ENCODE measurements around the gene THADA.

THADA gene

GRCh38 chr2:43226955-43227829, 368.6 kb downstream of the THADA start:
- Histone ChIP-seq H4K20me1 (peaks cover 41% of the 10 kb centered on the region), H3K27ac (peak overlapping the region; percentile 97), H3K9me3 (no peaks in the 10 kb centered on the region), H3K9ac (peak overlapping the region; percentile 98), H3K27me3 (no peaks in the 10 kb centered on the region), H3K36me3 (peaks cover 59% of the 10 kb centered on the region), H3K4me1 (peaks cover 33% of the 10 kb centered on the region), H3K4me2 (peak overlapping the region; percentile 96), H3K4me3 (peak overlapping the region; percentile 88)
- no peak for TF ChIP-seq Cebpa-rat (IDR thresholded peaks at IDR 0.05)

DNA sequence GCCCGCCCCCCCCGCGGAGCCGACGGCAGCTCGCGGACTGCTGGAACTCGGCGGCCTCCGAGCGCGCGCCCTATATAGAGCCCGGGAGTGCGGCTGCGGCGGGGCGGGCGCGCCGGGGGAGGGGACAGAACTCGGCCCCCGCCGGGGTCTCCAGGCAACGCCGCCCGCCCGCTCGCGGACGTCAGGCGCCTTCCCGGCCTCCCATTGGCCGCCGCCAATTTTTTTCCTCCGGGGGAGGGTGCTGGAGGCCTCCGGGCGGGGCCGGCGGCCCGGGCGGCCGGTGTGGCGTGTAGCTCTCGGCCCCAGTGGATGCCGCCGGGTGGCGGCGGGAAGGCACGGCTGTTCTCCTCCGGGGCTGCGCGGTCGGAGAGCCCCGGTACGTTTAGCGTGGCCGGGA, 369.3 kb downstream of the THADA start, which contains the start of gene ZFP36L2:
Gene ZFP36L2 (minus strand): TSS at position 49 of the 397 bp plus-strand sequence. CDS start 291 bp downstream, outside the sequence.
- TF ChIP-seq Cebpa-rat (IDR thresholded peaks at IDR 0.05): no peak
- no peaks in the 10 kb centered on the region for H3K27me3 ChIP-seq
- H3K9me3 ChIP-seq: no peaks in the 10 kb centered on the region
- peaks cover 62% of the 10 kb centered on the region for H3K36me3 ChIP-seq
- peak within 1 kb of the TSS; percentile 97 for H3K27ac ChIP-seq
- peak within 1 kb of the TSS; percentile 88 for H3K4me3 ChIP-seq
- peaks cover 47% of the 10 kb centered on the region for H4K20me1 ChIP-seq
- H3K9ac ChIP-seq: peak within 1 kb of the TSS; percentile 98
- H3K4me2 ChIP-seq: peak within 1 kb of the TSS; percentile 96
- peaks cover 39% of the 10 kb centered on the region for H3K4me1 ChIP-seq

- Histone ChIP-seq H3K27ac (peak overlapping the region; percentile 97), H3K27me3 (no peaks in the 10 kb centered on the region), H3K4me2 (peak overlapping the region; percentile 89), H3K4me1 (peaks cover 45% of the 10 kb centered on the region), H3K36me3 (peaks cover 56% of the 10 kb centered on the region), H3K4me3 (peak overlapping the region; percentile 88), H3K9me3 (no peaks in the 10 kb centered on the region), H3K9ac (peak overlapping the region; percentile 98), H4K20me1 (peaks cover 49% of the 10 kb centered on the region)
- TF ChIP-seq Cebpa-rat (IDR thresholded peaks at IDR 0.05): no peak
These were observed 369.9 kb downstream of the THADA start for GRCh38 chr2:43225788-43226557.

- Histone ChIP-seq H3K9me3 (no peaks in the 10 kb centered on the region), H3K27me3 (no peaks in the 10 kb centered on the region), H3K4me1 (peaks cover 46% of the 10 kb centered on the region)
These were observed 370.6 kb downstream of the THADA start for GRCh38 chr2:43225093-43225787.

DNA sequence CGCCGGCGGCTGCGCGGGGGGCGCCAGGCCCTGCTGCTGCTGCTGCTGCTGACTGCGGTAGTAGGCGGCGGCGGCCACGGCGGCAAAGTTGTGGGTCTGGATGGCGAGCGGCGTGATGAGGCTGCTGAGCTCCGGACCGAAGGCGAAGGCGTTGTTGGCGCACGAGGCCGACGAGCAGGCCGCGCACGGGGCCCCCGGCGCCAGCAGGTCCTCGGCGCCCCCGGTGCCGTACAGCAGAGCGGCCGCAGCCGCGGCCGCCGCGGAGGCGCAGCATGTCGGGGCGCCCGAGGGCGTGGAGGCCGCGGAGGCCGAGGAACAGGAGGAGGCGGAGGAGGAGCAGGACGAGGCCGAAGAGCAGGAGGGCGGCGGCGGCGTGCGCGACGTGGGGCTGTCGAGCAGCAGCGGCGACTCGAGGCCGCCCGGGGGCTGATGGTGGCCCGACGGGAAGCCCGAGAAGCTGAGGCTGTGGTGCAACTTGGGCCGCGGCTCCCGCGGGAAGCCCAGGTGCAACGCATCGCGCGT, 371.2 kb downstream of the THADA start:
- Histone ChIP-seq H3K4me3 (peak overlapping the region; percentile 88), H4K20me1 (peaks cover 49% of the 10 kb centered on the region), H3K9me3 (no peaks in the 10 kb centered on the region), H3K36me3 (peaks cover 43% of the 10 kb centered on the region), H3K9ac (peak overlapping the region; percentile 98), H3K4me1 (peaks cover 48% of the 10 kb centered on the region), H3K4me2 (peak overlapping the region; percentile 89), H3K27ac (peak overlapping the region; percentile 97), H3K27me3 (no peaks in the 10 kb centered on the region)
- no peak for TF ChIP-seq Cebpa-rat (IDR thresholded peaks at IDR 0.05)

More at GRCh38 chr2:43225093-43225787, 370.6 kb downstream of the THADA start:
- Histone ChIP-seq H3K27ac (peak overlapping the region; percentile 97), H4K20me1 (peaks cover 49% of the 10 kb centered on the region), H3K9ac (peak overlapping the region; percentile 98), H3K4me3 (peak overlapping the region; percentile 88), H3K36me3 (peaks cover 49% of the 10 kb centered on the region), H3K4me2 (peak overlapping the region; percentile 89)
- TF ChIP-seq Cebpa-rat (IDR thresholded peaks at IDR 0.05): no peak

- Histone ChIP-seq H4K20me1 (peaks cover 49% of the 10 kb centered on the region), H3K27ac (peak overlapping the region; percentile 97)
These were observed 371.7 kb downstream of the THADA start for GRCh38 chr2:43224131-43224570.

DNA sequence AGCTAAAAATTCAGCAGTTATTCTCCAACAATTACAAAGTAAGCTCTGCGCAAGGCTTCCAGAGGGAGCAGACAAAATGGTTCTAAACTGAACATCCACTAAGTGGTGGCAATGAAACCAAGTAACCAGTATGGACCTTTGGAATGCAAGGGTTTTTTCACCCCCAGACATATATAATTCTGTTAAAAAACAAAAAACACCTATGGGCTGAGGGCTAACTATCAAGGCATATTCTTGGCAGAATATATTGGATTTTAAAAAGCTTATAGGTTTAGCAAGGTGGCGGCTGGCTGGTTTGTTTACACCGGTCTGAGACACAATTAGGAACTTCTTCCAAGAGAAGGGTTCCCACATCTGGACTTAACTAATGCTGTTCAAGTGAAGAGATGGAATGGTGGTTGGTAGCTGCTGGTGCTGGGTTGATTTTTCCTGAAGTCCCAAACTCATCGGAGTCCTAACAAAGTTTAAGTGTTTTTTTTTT, 372.3 kb downstream of the THADA start:
- no peak for TF ChIP-seq Cebpa-rat (IDR thresholded peaks at IDR 0.05)
- Histone ChIP-seq H3K9me3 (no peaks in the 10 kb centered on the region), H3K4me2 (peak overlapping the region; percentile 89), H4K20me1 (peaks cover 49% of the 10 kb centered on the region), H3K27ac (peak overlapping the region; percentile 97), H3K27me3 (no peaks in the 10 kb centered on the region), H3K36me3 (peaks cover 43% of the 10 kb centered on the region), H3K4me1 (peaks cover 49% of the 10 kb centered on the region), H3K9ac (peak overlapping the region; percentile 98), H3K4me3 (peak overlapping the region; percentile 88)

More at GRCh38 chr2:43224131-43224570, 371.7 kb downstream of the THADA start:
- no peak for TF ChIP-seq Cebpa-rat (IDR thresholded peaks at IDR 0.05)
- Histone ChIP-seq H3K9ac (peak overlapping the region; percentile 98), H3K27me3 (no peaks in the 10 kb centered on the region), H3K9me3 (no peaks in the 10 kb centered on the region), H3K4me2 (peak overlapping the region; percentile 89), H3K36me3 (peaks cover 43% of the 10 kb centered on the region), H3K4me3 (peak overlapping the region; percentile 88), H3K4me1 (peaks cover 49% of the 10 kb centered on the region)

DNA sequence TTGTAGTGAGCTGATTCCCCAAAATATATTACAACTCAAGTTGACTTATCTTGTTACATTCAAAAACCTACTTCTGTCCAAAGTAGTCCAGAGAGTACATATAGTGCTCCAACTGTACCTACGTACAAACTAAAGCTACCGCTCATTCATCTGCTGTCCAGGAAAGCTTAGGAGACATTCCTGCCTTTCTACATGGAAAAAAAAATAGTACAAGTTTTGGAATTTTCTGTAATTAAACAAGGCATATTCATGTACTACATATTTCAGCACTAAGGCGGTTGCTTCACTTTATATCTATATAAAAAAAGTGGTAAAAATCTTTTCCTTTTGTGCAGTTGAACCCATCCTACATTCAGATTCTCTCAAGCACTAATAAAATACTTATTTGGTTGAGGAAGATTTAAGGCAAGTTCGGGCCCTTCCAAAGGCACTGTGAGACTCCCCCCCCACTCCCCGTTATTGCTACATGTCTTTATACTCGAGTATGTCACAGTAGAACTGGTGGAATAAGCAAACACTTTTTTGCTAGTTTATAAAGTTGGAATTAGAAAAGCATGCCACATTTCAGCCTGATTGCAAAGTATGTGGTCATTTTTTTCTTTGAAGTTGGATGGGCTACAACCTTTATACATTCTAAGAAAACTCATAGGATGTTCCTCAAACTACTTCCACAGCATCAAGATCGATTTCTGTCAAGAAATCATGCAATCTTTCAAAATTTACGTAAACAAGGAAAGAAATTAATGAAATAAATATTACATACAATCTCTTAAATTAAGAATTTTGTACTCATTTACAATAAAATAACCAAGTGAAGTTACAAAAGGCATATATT, 373.1 kb downstream of the THADA start:
- peak overlapping the region; percentile 98 for H3K9ac ChIP-seq
- TF ChIP-seq Cebpa-rat (IDR thresholded peaks at IDR 0.05): no peak
- peak overlapping the region; percentile 88 for H3K4me3 ChIP-seq
- H4K20me1 ChIP-seq: peaks cover 49% of the 10 kb centered on the region
- peak overlapping the region; percentile 97 for H3K27ac ChIP-seq
- H3K4me1 ChIP-seq: peaks cover 48% of the 10 kb centered on the region
- peak overlapping the region; percentile 89 for H3K4me2 ChIP-seq
- H3K27me3 ChIP-seq: no peaks in the 10 kb centered on the region
- H3K9me3 ChIP-seq: no peaks in the 10 kb centered on the region
- peaks cover 43% of the 10 kb centered on the region for H3K36me3 ChIP-seq

Measured in BLaER1 (cell line).